ENCODE results near the gene SEC62. TPM values are rescaled to one million over a fixed set of nuclear protein-coding genes. Genes with fewer than 3 reads are reported as not detected.

Gene SEC62
- total and polyA plus RNA-seq, 2 experiments from 2014 or later, result 23.6 to 306 TPM

- TF ChIP-seq CTCF (conservative IDR thresholded peaks at IDR 0.05; ENCODE audit: low read depth in 2 of 2), result no peak
- TF ChIP-seq CREB1 (CRISPR knock-in tag; IDR thresholded peaks at IDR 0.05; ENCODE audit: low read depth), result no peak
- no peak for TF ChIP-seq ZNF331 (CRISPR knock-in tag; IDR thresholded peaks at IDR 0.05; ENCODE audit: low read depth)
- no peak for TF ChIP-seq ZNF114 (CRISPR knock-in tag; IDR thresholded peaks at IDR 0.05)
- no peak for TF ChIP-seq EZH2 (IDR thresholded peaks at IDR 0.05; ENCODE audit: low read depth, unreplicated experiment)
- TF ChIP-seq POLR2AphosphoS5 (IDR thresholded peaks at IDR 0.05; ENCODE audit: low read depth), result no peak
- no peak for TF ChIP-seq JUNB (IDR thresholded peaks at IDR 0.05; ENCODE audit: unreplicated experiment)
These were observed 2.8 kb downstream of the SEC62 start (continued) for GRCh38 chr3:169969174-169970095.

- Histone ChIP-seq H3K4me3 (no peak overlapping the region), H2AFZ (no peak overlapping the region), H3K9me2 (ENCODE audit: insufficient read depth) (no peaks in the 10 kb centered on the region), H3K27me3 (ENCODE audit: insufficient read depth) (no peaks in the 10 kb centered on the region), H3K79me2 (replicated peaks; ENCODE audit: insufficient read depth) (peaks cover 89% of the 10 kb centered on the region), H3K4me2 (no peak overlapping the region), H3K27ac (ENCODE audit: low read depth) (no peak overlapping the region), H3K4me1 (ENCODE audit: insufficient read depth) (peaks cover 19% of the 10 kb centered on the region), H3F3A (replicated peaks; ENCODE audit: low read depth) (no peaks in the 10 kb centered on the region), H4K20me1 (replicated peaks; ENCODE audit: insufficient read depth) (peaks cover 36% of the 10 kb centered on the region), H3K36me3 (ENCODE audit: insufficient read depth) (no peaks in the 10 kb centered on the region; the same call in 1 of the 2 replicates)
- H3K27ac Mint-ChIP-seq, result no peak overlapping the region; the same call in 1 of the 2 replicates
- H3K4me1 Mint-ChIP-seq, result peaks cover 23% of the 10 kb centered on the region
- H3K9me3 Mint-ChIP-seq, result no peaks in the 10 kb centered on the region
- no peaks in the 10 kb centered on the region; the same call in 1 of the 3 replicates for H3K36me3 Mint-ChIP-seq (ENCODE audit: low read depth)
- no peak overlapping the region for H3K4me3 Mint-ChIP-seq
- DNase-seq (ENCODE audit: low spot score), result no peak
- ATAC-seq, result no peak
- H3K27me3 Mint-ChIP-seq (ENCODE audit: insufficient read depth, low read depth, poor library complexity), result no peaks in the 10 kb centered on the region
- TF ChIP-seq ETS1 (IDR thresholded peaks at IDR 0.05) (no peak), JUNB (IDR thresholded peaks at IDR 0.05; ENCODE audit: unreplicated experiment) (no peak), POLR2AphosphoS5 (IDR thresholded peaks at IDR 0.05; ENCODE audit: low read depth) (no peak), ZNF462 (CRISPR knock-in tag; IDR thresholded peaks at IDR 0.05) (no peak), CTCF (conservative IDR thresholded peaks at IDR 0.05; ENCODE audit: low read depth in 2 of 2) (no peak)
These were observed 4.2 kb downstream of the SEC62 start for GRCh38 chr3:169970847-169971246.

Measured in GM23338 (cell line).